GM12801 (cell line): ENCODE results near the gene SIDT1.

Experiments used
- TF ChIP-seq, protein P1 (sequence below): IDR thresholded peaks from one replicate; pipeline ENCODE4 v1.5.1; 2011; ENCODE audit warnings: control low read depth; ENCODE audit not compliant: insufficient read length; ENCODE audit errors: extremely low read depth

The SIDT1 gene

DNA sequence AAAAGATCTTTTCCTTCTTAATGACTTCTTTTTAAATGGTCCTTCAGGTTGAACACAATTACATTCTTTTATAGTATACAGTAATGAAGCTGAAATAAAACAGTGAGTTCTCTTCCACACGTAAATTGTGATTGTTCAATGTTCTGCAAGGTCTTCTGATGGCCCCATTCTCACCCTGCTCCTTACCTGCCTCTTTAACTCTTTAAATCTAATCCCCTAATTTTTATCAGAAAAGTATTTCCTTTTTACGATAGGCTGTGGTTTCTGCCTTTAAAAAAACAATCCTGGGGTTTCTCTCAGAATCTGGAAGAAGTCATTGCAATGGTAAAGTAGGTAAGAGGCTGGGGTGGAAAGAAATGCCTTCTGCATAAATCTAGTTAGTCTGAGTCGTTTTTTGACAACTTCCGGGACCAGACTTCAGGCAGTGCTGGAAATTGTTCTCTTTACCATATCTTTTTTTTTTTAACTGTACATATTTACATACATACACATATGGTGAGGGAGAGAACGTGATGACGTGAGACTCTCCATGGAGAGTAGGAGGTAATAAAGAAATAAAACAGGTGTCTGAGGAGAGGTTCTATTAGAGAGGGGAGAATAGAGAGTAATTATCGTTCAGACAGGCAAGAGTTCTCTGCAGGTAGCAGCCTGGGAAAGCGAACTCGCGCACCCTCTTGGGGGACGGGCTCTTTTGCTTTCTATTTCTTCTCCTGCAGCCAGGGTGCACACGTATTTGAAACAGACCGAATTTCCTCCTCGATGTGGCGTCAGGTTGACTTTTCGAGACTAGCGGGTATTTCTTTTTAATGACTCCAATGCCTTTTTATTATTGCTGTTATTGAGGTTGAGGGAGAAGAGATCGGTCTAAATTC, at the start of gene SIDT1:
TSS of gene SIDT1 (plus strand) at position 730 of the 872 bp plus-strand sequence. CDS start 467 bp downstream, outside the sequence.
- TF ChIP-seq, protein P1, sequence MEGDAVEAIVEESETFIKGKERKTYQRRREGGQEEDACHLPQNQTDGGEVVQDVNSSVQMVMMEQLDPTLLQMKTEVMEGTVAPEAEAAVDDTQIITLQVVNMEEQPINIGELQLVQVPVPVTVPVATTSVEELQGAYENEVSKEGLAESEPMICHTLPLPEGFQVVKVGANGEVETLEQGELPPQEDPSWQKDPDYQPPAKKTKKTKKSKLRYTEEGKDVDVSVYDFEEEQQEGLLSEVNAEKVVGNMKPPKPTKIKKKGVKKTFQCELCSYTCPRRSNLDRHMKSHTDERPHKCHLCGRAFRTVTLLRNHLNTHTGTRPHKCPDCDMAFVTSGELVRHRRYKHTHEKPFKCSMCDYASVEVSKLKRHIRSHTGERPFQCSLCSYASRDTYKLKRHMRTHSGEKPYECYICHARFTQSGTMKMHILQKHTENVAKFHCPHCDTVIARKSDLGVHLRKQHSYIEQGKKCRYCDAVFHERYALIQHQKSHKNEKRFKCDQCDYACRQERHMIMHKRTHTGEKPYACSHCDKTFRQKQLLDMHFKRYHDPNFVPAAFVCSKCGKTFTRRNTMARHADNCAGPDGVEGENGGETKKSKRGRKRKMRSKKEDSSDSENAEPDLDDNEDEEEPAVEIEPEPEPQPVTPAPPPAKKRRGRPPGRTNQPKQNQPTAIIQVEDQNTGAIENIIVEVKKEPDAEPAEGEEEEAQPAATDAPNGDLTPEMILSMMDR, result no peak

DNA sequence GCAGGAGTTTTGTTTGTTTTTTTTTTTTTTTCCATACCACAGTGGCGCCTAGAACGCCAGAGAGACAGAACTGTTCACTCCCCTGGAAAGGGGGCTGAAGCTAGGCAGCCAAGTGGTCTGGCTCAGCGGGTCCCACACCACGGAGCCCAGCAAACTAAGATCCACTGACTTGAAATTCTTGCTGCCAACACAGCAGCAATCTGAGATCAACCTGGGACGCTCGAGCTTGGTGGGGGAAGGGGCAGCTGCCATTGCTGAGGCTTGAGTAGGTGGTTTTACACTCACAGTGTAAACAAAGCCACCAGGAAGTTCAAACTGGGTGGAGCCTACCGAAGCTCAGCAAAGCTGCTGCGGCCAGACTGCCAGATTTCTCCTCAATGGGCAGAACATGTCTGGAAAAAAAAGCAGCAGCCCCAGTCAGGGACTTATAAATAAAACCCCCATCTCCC, 47.2 kb upstream of the SIDT1 start:
- TF ChIP-seq, protein P1, result no peak

DNA sequence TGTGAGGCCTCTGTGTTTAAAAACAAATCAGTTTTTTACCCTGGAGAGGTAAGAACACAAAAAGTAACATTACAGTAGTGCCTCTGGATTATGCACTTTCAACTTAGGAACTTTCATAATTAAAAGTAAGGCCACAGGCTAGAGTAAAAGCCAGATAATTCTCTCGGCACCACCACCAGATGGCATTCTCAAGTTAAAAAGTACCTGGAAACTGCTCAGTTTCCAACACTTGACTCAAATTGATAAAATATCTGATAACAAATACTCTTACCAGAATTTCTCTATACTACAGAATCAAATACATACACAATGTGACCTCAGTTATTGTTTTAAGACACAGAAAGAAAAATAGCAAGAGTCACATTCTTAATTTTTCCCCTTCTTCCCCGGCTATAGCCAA, 37.3 kb upstream of the SIDT1 start:
- TF ChIP-seq, protein P1, result no peak

GRCh38 chr3:113496924-113497323, 35.4 kb upstream of the SIDT1 start:
- TF ChIP-seq, protein P1, result no peak

GRCh38 chr3:113498221-113499005, 33.9 kb upstream of the SIDT1 start:
- TF ChIP-seq, protein P1, result no peak

DNA sequence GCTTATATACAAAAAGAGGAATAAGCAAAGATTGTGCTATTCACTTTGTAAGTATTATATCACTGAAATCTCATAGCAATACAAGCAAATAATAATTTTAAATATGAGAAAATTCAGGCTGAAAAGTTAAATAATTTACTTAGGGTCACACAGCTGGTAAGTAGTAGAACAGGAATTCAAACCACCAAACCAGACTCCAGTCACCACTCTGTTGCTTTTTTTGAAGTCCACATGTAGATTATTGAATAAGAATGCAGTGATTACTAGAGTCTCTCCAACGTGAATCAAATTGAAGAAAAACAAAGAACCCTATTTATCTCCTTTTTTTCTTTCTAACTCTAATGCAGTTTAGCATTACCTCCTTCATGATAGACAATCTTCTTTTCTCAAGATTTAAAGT, 33.3 kb upstream of the SIDT1 start:
- TF ChIP-seq, protein P1, result no peak

DNA sequence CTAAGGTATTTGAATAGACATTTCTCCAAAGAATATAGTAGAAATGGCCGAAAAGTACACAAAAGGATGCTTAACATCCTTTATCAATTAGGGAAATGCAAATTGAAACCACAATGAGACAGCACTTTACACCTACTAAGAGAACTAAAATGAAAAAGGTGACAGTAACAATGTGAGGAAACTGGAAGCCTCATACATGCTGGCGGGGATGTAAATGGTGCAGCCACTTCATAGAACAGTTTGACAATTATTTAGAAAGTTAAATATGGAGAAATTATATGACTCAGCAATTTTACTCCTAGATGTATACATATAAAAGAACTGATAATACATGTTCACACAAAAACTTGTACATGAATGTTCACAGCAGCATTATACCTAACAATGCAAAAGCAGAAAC, 30.8 kb upstream of the SIDT1 start:
- TF ChIP-seq, protein P1, result no peak
